ENCODE measurements around the gene LRRC25.

Gene LRRC25

GRCh38 chr19:18427743-18428113, 30.3 kb upstream of the LRRC25 start:
- Histone ChIP-seq H3K4me1 (ENCODE audit: control insufficient read depth, insufficient read depth, low read length) (peaks cover 34% of the 10 kb centered on the region), H3K36me3 (ENCODE audit: insufficient read depth, low read length) (peaks cover 9% of the 10 kb centered on the region), H3K4me2 (ENCODE audit: low read length) (no peak overlapping the region), H3K9ac (ENCODE audit: low read depth, low read length) (no peak overlapping the region), H3K4me3 (ENCODE audit: low read length) (no peak overlapping the region), H3K9me3 (replicated peaks; ENCODE audit: low read length) (no peaks in the 10 kb centered on the region), H3K27me3 (ENCODE audit: control insufficient read depth, insufficient read depth, low read length) (no peaks in the 10 kb centered on the region)

- H3K4me3 ChIP-seq (ENCODE audit: low read length), result no peak overlapping the region
- peaks cover 34% of the 10 kb centered on the region for H3K4me1 ChIP-seq (ENCODE audit: control insufficient read depth, insufficient read depth, low read length)
- H3K27me3 ChIP-seq (ENCODE audit: control insufficient read depth, insufficient read depth, low read length), result no peaks in the 10 kb centered on the region
- H3K9ac ChIP-seq (ENCODE audit: low read depth, low read length), result no peak overlapping the region
- peaks cover 7% of the 10 kb centered on the region for H3K36me3 ChIP-seq (ENCODE audit: insufficient read depth, low read length)
- no peaks in the 10 kb centered on the region for H3K9me3 ChIP-seq (replicated peaks; ENCODE audit: low read length)
- H3K4me2 ChIP-seq (ENCODE audit: low read length), result no peak overlapping the region
Measured at GRCh38 chr19:18427080-18427742, 29.8 kb upstream of the LRRC25 start.

GRCh38 chr19:18426416-18426767, 29.0 kb upstream of the LRRC25 start:
- H3K4me1 ChIP-seq (ENCODE audit: control insufficient read depth, insufficient read depth, low read length), result peaks cover 37% of the 10 kb centered on the region
- no peak overlapping the region for H3K4me3 ChIP-seq (ENCODE audit: low read length)
- H3K4me2 ChIP-seq (ENCODE audit: low read length), result peak overlapping the region; percentile 74
- H3K9ac ChIP-seq (ENCODE audit: low read depth, low read length), result peak overlapping the region; percentile 29
- H3K36me3 ChIP-seq (ENCODE audit: insufficient read depth, low read length), result peaks cover 7% of the 10 kb centered on the region
- H3K27me3 ChIP-seq (ENCODE audit: control insufficient read depth, insufficient read depth, low read length), result no peaks in the 10 kb centered on the region
- no peaks in the 10 kb centered on the region for H3K9me3 ChIP-seq (replicated peaks; ENCODE audit: low read length)

GRCh38 chr19:18425515-18426415, 28.3 kb upstream of the LRRC25 start:
- Histone ChIP-seq H3K4me3 (ENCODE audit: low read length) (no peak overlapping the region), H3K9ac (ENCODE audit: low read depth, low read length) (peak overlapping the region; percentile 30), H3K4me2 (ENCODE audit: low read length) (peak overlapping the region; percentile 74), H3K4me1 (ENCODE audit: control insufficient read depth, insufficient read depth, low read length) (peaks cover 44% of the 10 kb centered on the region), H3K36me3 (ENCODE audit: insufficient read depth, low read length) (peaks cover 4% of the 10 kb centered on the region), H3K27me3 (ENCODE audit: control insufficient read depth, insufficient read depth, low read length) (no peaks in the 10 kb centered on the region), H3K9me3 (replicated peaks; ENCODE audit: low read length) (no peaks in the 10 kb centered on the region)

GRCh38 chr19:18424890-18425514, 27.6 kb upstream of the LRRC25 start:
- no peak overlapping the region for H3K9ac ChIP-seq (ENCODE audit: low read depth, low read length)
- H3K4me2 ChIP-seq (ENCODE audit: low read length), result no peak overlapping the region
- peaks cover 50% of the 10 kb centered on the region for H3K4me1 ChIP-seq (ENCODE audit: control insufficient read depth, insufficient read depth, low read length)
- no peaks in the 10 kb centered on the region for H3K9me3 ChIP-seq (replicated peaks; ENCODE audit: low read length)
- no peak overlapping the region for H3K4me3 ChIP-seq (ENCODE audit: low read length)
- H3K36me3 ChIP-seq (ENCODE audit: insufficient read depth, low read length), result no peaks in the 10 kb centered on the region
- H3K27me3 ChIP-seq (ENCODE audit: control insufficient read depth, insufficient read depth, low read length), result no peaks in the 10 kb centered on the region

GRCh38 chr19:18424122-18424889, 26.9 kb upstream of the LRRC25 start:
- H3K4me2 ChIP-seq (ENCODE audit: low read length), result no peak overlapping the region
- H3K9me3 ChIP-seq (replicated peaks; ENCODE audit: low read length), result no peaks in the 10 kb centered on the region
- no peaks in the 10 kb centered on the region for H3K27me3 ChIP-seq (ENCODE audit: control insufficient read depth, insufficient read depth, low read length)
- no peak overlapping the region for H3K4me3 ChIP-seq (ENCODE audit: low read length)
- peaks cover 45% of the 10 kb centered on the region for H3K4me1 ChIP-seq (ENCODE audit: control insufficient read depth, insufficient read depth, low read length)
- no peaks in the 10 kb centered on the region for H3K36me3 ChIP-seq (ENCODE audit: insufficient read depth, low read length)
- no peak overlapping the region for H3K9ac ChIP-seq (ENCODE audit: low read depth, low read length)

GRCh38 chr19:18423258-18424020, 26.0 kb upstream of the LRRC25 start:
- Histone ChIP-seq H3K4me3 (ENCODE audit: low read length) (no peak overlapping the region), H3K9ac (ENCODE audit: low read depth, low read length) (no peak overlapping the region), H3K27me3 (ENCODE audit: control insufficient read depth, insufficient read depth, low read length) (no peaks in the 10 kb centered on the region), H3K4me1 (ENCODE audit: control insufficient read depth, insufficient read depth, low read length) (peaks cover 44% of the 10 kb centered on the region), H3K4me2 (ENCODE audit: low read length) (no peak overlapping the region), H3K36me3 (ENCODE audit: insufficient read depth, low read length) (no peaks in the 10 kb centered on the region), H3K9me3 (replicated peaks; ENCODE audit: low read length) (no peaks in the 10 kb centered on the region)

GRCh38 chr19:18422530-18423191, 25.2 kb upstream of the LRRC25 start:
- Histone ChIP-seq H3K4me1 (ENCODE audit: control insufficient read depth, insufficient read depth, low read length) (peaks cover 52% of the 10 kb centered on the region), H3K36me3 (ENCODE audit: insufficient read depth, low read length) (no peaks in the 10 kb centered on the region), H3K27me3 (ENCODE audit: control insufficient read depth, insufficient read depth, low read length) (no peaks in the 10 kb centered on the region), H3K9ac (ENCODE audit: low read depth, low read length) (no peak overlapping the region), H3K4me3 (ENCODE audit: low read length) (no peak overlapping the region), H3K4me2 (ENCODE audit: low read length) (no peak overlapping the region), H3K9me3 (replicated peaks; ENCODE audit: low read length) (no peaks in the 10 kb centered on the region)

- H3K4me1 ChIP-seq (ENCODE audit: control insufficient read depth, insufficient read depth, low read length), result peaks cover 58% of the 10 kb centered on the region
Measured at GRCh38 chr19:18421371-18421959, 24.0 kb upstream of the LRRC25 start.

GRCh38 chr19:18420930-18421329, 23.5 kb upstream of the LRRC25 start:
- peak overlapping the region; percentile 98 for H3K4me2 ChIP-seq (ENCODE audit: low read length)
- no peaks in the 10 kb centered on the region for H3K9me3 ChIP-seq (replicated peaks; ENCODE audit: low read length)
- peak overlapping the region; percentile 86 for H3K9ac ChIP-seq (ENCODE audit: low read depth, low read length)
- H3K4me3 ChIP-seq (ENCODE audit: low read length), result peak overlapping the region; percentile 87
- H3K4me1 ChIP-seq (ENCODE audit: control insufficient read depth, insufficient read depth, low read length), result peaks cover 58% of the 10 kb centered on the region
- H3K36me3 ChIP-seq (ENCODE audit: insufficient read depth, low read length), result no peaks in the 10 kb centered on the region
- no peaks in the 10 kb centered on the region for H3K27me3 ChIP-seq (ENCODE audit: control insufficient read depth, insufficient read depth, low read length)

More at GRCh38 chr19:18421371-18421959, 24.0 kb upstream of the LRRC25 start:
- Histone ChIP-seq H3K4me3 (ENCODE audit: low read length) (peak overlapping the region; percentile 87), H3K9me3 (replicated peaks; ENCODE audit: low read length) (no peaks in the 10 kb centered on the region), H3K9ac (ENCODE audit: low read depth, low read length) (peak overlapping the region; percentile 86), H3K36me3 (ENCODE audit: insufficient read depth, low read length) (no peaks in the 10 kb centered on the region), H3K4me2 (ENCODE audit: low read length) (peak overlapping the region; percentile 98), H3K27me3 (ENCODE audit: control insufficient read depth, insufficient read depth, low read length) (no peaks in the 10 kb centered on the region)
